ENCODE data around the gene SPTBN5. TPM values are rescaled to one million over a fixed set of nuclear protein-coding genes. Genes with fewer than 3 reads are reported as not detected.
A peak's percentile ranks its signal among the peaks of the same experiment; 100 is the strongest.

Gene SPTBN5
- total RNA-seq, 1 donor from 2014 or later, result 0.17 TPM

DNA sequence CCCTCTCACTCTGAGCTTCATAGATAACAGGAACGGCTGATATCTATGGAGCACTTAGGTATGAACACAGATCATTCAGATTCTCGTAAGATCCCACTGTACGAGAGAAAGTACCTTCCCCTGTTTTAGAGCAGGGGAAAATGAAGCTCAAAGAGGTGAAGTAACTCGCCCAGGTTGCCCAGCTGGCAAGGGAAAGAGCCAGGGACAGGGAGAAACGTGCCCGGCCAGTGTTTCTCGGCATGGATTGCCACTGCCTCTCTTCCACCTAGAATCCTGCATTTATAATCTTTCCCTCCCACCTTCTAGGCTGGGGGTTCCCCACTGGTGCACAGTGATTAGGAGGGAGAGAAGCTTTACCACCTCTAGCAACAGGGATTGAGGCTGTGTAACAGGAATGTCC lies 39.5 kb upstream of the SPTBN5 start:
- H3K36me3 ChIP-seq (ENCODE audit: control insufficient read depth, insufficient read depth, low read length), result peaks cover 1% of the 10 kb centered on the region
- no peak for DNase-seq (ENCODE audit: low read depth)
- TF ChIP-seq, protein P1, sequence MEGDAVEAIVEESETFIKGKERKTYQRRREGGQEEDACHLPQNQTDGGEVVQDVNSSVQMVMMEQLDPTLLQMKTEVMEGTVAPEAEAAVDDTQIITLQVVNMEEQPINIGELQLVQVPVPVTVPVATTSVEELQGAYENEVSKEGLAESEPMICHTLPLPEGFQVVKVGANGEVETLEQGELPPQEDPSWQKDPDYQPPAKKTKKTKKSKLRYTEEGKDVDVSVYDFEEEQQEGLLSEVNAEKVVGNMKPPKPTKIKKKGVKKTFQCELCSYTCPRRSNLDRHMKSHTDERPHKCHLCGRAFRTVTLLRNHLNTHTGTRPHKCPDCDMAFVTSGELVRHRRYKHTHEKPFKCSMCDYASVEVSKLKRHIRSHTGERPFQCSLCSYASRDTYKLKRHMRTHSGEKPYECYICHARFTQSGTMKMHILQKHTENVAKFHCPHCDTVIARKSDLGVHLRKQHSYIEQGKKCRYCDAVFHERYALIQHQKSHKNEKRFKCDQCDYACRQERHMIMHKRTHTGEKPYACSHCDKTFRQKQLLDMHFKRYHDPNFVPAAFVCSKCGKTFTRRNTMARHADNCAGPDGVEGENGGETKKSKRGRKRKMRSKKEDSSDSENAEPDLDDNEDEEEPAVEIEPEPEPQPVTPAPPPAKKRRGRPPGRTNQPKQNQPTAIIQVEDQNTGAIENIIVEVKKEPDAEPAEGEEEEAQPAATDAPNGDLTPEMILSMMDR (IDR thresholded peaks at IDR 0.05; ENCODE audit: insufficient read depth, low read length, poor library complexity, severe bottlenecking), result no peak
- no peak overlapping the region for H3K4me3 ChIP-seq (ENCODE audit: low read depth, low read length)
- no peaks in the 10 kb centered on the region for H3K27me3 ChIP-seq (ENCODE audit: control insufficient read depth, insufficient read depth, low read length)

DNA sequence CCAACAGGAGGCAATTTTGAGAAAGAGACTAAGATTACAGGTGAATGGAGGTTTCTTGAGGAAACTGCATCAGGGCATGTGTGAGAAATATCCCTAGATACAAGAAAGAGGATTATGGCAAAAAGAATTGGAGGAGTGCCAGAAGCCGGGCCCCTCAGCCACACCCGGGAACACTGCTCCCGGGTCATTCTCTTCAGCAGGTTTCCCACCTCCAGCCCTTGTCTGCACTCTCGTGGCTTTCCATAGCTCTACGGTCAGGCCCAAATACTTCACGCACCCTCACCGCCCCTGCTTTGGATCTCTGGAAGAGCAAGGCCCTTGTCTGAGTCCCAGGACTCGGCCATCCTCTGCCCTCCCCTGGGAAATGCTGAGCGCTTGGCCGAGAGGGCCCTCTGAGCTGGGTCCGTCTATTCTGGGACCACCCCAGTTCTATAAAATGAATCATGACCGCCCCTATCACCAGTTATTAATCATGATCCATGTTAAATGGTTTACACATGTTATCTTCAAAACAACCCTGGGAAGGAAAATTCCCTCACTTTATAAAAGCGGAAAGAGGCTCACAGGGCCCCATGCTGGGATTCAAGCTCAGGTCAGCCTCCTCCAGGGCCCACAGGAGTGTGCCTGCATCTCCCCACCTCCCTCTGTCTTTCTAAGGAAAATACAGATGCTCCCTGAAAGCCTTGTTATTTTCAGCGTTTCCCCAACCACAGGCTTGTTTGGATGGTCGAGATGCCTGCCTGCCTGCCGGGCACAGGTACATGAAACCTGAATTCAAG lies 38.8 kb upstream of the SPTBN5 start:
- TF ChIP-seq, protein P1 (IDR thresholded peaks at IDR 0.05; ENCODE audit: insufficient read depth, low read length, poor library complexity, severe bottlenecking), result no peak
- H3K4me3 ChIP-seq (ENCODE audit: low read depth, low read length), result no peak overlapping the region
- no peak for DNase-seq (ENCODE audit: low read depth)
- H3K27me3 ChIP-seq (ENCODE audit: control insufficient read depth, insufficient read depth, low read length), result no peaks in the 10 kb centered on the region
- H3K36me3 ChIP-seq (ENCODE audit: control insufficient read depth, insufficient read depth, low read length), result peaks cover 1% of the 10 kb centered on the region

DNA sequence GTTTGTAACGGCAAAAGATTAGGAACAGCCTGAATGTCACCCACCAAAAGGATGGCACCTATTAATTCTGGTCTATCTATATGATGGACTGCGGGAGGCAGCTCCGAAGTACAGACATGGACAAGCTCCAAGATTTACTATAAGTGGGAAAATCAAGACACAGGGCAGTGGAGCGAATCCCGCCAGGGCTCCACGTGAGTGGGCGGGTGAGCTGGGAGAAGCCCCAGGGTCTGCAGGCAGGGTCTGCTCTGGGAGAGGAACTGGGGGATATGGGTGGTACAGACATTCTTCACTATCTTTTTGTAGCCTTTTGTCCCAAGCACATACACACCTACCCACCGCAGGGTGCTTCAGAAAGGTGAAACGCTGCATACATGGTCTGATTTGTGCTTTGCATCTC lies 38.2 kb upstream of the SPTBN5 start:
- TF ChIP-seq, protein P1 (IDR thresholded peaks at IDR 0.05; ENCODE audit: insufficient read depth, low read length, poor library complexity, severe bottlenecking), result no peak
- no peaks in the 10 kb centered on the region for H3K27me3 ChIP-seq (ENCODE audit: control insufficient read depth, insufficient read depth, low read length)
- DNase-seq (ENCODE audit: low read depth), result no peak
- no peak overlapping the region for H3K4me3 ChIP-seq (ENCODE audit: low read depth, low read length)
- H3K36me3 ChIP-seq (ENCODE audit: control insufficient read depth, insufficient read depth, low read length), result peaks cover 1% of the 10 kb centered on the region

DNA sequence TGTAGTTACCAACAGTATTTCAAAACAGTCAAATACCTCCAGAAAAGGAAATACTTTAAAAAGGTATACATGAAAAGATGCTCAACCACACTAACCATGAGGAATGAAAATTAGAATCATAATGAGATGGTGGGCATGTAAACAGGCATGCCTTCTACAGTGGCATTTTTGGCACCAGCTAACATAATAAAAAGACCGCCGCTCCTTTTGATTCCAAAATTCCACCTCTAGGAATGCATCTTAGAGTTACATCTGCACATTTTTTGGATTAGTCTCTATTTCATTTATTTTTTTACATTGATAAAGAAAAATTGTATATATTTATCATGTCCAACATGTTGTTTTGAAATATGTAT lies 37.0 kb upstream of the SPTBN5 start:
- Histone ChIP-seq H3K4me3 (ENCODE audit: low read depth, low read length) (no peak overlapping the region), H3K36me3 (ENCODE audit: control insufficient read depth, insufficient read depth, low read length) (peaks cover 1% of the 10 kb centered on the region), H3K27me3 (ENCODE audit: control insufficient read depth, insufficient read depth, low read length) (no peaks in the 10 kb centered on the region)
- no peak for DNase-seq (ENCODE audit: low read depth)
- TF ChIP-seq, protein P1 (IDR thresholded peaks at IDR 0.05; ENCODE audit: insufficient read depth, low read length, poor library complexity, severe bottlenecking), result no peak

DNA sequence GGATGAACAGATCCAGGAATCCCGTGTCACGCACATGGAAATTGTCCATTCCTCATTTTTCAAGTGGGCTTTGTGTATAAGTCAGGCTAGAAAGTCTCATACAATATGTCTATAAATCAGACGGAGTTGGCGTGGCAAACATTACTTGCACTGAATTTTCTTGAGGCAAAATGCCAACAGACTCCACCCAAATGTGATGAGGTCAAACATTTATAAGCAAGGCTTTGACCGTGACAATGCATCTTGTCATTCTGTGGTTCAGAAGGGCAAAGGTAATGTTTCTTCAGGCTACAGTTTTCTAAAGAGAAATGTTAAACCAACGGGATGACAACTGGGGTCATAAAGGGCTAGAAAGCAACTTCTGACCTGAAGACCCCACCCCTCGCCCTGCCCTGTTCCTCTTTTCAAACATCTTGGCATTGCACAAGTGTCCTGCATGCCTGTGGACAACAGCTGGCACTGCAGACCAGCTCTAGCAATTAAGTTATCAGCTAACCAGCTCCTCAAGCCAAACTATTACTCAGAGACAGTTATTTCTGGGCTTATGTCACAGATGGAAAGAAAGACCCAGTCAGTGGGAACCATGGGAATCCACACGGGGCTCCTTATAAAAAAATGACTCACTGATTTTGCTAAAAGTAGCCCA lies 36.5 kb upstream of the SPTBN5 start:
- peak; percentile 90 for DNase-seq (ENCODE audit: low read depth)
- H3K4me3 ChIP-seq (ENCODE audit: low read depth, low read length), result no peak overlapping the region
- TF ChIP-seq, protein P1 (IDR thresholded peaks at IDR 0.05; ENCODE audit: insufficient read depth, low read length, poor library complexity, severe bottlenecking), result peak; percentile 50
- H3K36me3 ChIP-seq (ENCODE audit: control insufficient read depth, insufficient read depth, low read length), result no peaks in the 10 kb centered on the region
- H3K27me3 ChIP-seq (ENCODE audit: control insufficient read depth, insufficient read depth, low read length), result no peaks in the 10 kb centered on the region
